ENCODE results near the gene PEMT. TPM values are rescaled to one million over a fixed set of nuclear protein-coding genes. Genes with fewer than 3 reads are reported as not detected.

PEMT gene
- total RNA-seq, 1 donor from 2014 or later = 690 TPM

DNA sequence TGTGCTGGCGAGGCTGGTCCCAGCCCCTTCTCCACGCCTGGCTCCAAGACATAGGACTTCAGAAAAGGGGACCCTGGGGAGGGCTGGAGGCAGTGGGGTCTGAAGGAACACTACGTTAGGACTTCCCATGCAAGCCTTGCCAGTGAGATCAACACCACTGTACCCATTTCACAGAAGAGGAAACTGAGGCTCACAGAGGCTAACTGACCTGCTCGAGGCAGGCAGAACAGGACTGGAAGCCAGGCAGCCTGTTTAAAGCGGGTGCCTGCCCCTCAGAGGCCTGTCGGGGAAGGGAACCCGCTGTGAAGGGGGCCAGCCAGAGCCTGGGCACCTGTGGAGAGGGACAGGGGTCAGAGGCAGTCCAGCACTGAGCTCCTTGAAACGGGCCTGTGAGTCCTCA lies 32.3 kb downstream of the PEMT start:
- Histone ChIP-seq H3K27me3 (no peaks in the 10 kb centered on the region), H3K4me3 (no peak overlapping the region), H3K36me3 (no peaks in the 10 kb centered on the region), H3K9me3 (no peaks in the 10 kb centered on the region), H3K27ac (no peak overlapping the region), H3K4me1 (no peaks in the 10 kb centered on the region)
- intact Hi-C loops (cut with DNase I) = no loop called here
- no peak for TF ChIP-seq CTCF (IDR thresholded peaks at IDR 0.05)
- no peak for DNase-seq (ENCODE audit: low spot score in 2 of 2)

GRCh38 chr17:17558431-17558830 lies 33.1 kb downstream of the PEMT start:
- Histone ChIP-seq H3K36me3 (no peaks in the 10 kb centered on the region), H3K27ac (no peak overlapping the region), H3K9me3 (no peaks in the 10 kb centered on the region), H3K27me3 (no peaks in the 10 kb centered on the region), H3K4me3 (no peak overlapping the region), H3K4me1 (no peaks in the 10 kb centered on the region)
- DNase-seq (ENCODE audit: low spot score in 2 of 2) = no peak
- no peak for TF ChIP-seq CTCF (IDR thresholded peaks at IDR 0.05)
- intact Hi-C loops (cut with DNase I) = no loop called here

GRCh38 chr17:17557796-17558195 lies 33.7 kb downstream of the PEMT start:
- H3K27ac ChIP-seq = no peak overlapping the region
- intact Hi-C loops (cut with DNase I) = no loop called here

GRCh38 chr17:17556671-17557070 lies 34.8 kb downstream of the PEMT start:
- H3K27ac ChIP-seq = no peak overlapping the region
- no peaks in the 10 kb centered on the region for H3K27me3 ChIP-seq
- DNase-seq (ENCODE audit: low spot score in 2 of 2) = no peak
- H3K9me3 ChIP-seq = no peaks in the 10 kb centered on the region
- intact Hi-C loops (cut with DNase I) = no loop called here
- no peak for TF ChIP-seq CTCF (IDR thresholded peaks at IDR 0.05)
- H3K4me3 ChIP-seq = no peak overlapping the region
- no peaks in the 10 kb centered on the region for H3K4me1 ChIP-seq
- no peaks in the 10 kb centered on the region for H3K36me3 ChIP-seq

More at GRCh38 chr17:17557796-17558195, 33.7 kb downstream of the PEMT start:
- Histone ChIP-seq H3K27me3 (no peaks in the 10 kb centered on the region), H3K4me1 (no peaks in the 10 kb centered on the region), H3K36me3 (no peaks in the 10 kb centered on the region), H3K9me3 (no peaks in the 10 kb centered on the region), H3K4me3 (no peak overlapping the region)
- DNase-seq (ENCODE audit: low spot score in 2 of 2) = no peak
- TF ChIP-seq CTCF (IDR thresholded peaks at IDR 0.05) = no peak

GRCh38 chr17:17555906-17556305 lies 35.6 kb downstream of the PEMT start:
- no peak for DNase-seq (ENCODE audit: low spot score in 2 of 2)
- Histone ChIP-seq H3K27ac (no peak overlapping the region), H3K4me3 (no peak overlapping the region), H3K27me3 (no peaks in the 10 kb centered on the region), H3K36me3 (no peaks in the 10 kb centered on the region), H3K4me1 (no peaks in the 10 kb centered on the region), H3K9me3 (no peaks in the 10 kb centered on the region)
- no peak for TF ChIP-seq CTCF (IDR thresholded peaks at IDR 0.05)
- intact Hi-C loops (cut with DNase I) = no loop called here

DNA sequence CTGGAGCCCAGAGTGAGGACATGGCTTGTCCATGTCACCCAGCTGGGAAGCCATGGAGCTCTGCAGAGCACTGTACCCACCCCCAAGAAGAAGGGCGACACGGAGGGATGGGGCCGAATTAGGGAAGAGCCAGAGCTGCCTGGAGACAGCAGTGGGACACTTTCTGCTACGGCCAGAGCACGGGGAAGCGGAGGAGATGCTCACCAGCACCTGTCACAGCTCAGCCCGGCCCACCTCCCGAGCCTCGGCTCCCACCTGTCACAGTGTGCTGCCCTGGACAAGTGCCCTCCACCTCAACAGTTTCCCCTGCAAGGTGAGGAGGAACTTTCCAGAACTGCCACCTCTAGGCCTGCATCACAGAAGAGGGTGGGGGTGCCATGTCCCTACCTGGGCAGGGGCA lies 36.4 kb downstream of the PEMT start:
- no peaks in the 10 kb centered on the region for H3K4me1 ChIP-seq
- no peak overlapping the region for H3K4me3 ChIP-seq
- intact Hi-C loops (cut with DNase I) = no loop called here
- H3K36me3 ChIP-seq = no peaks in the 10 kb centered on the region
- H3K27me3 ChIP-seq = no peaks in the 10 kb centered on the region
- no peaks in the 10 kb centered on the region for H3K9me3 ChIP-seq
- no peak for TF ChIP-seq CTCF (IDR thresholded peaks at IDR 0.05)
- DNase-seq (ENCODE audit: low spot score in 2 of 2) = no peak
- H3K27ac ChIP-seq = no peak overlapping the region
